Loucy (cell line): ENCODE data around the gene FER.
"Not testable (repeated sequence)": the region's sequence is repeated elsewhere in the genome, so short reads cannot be mapped to it uniquely, and the experiment has no call there.

Experiments used
- H2AFZ ChIP-seq: fragments of 200-600 bp; sonication (generic); 2 replicates; pipeline ENCODE4 v1.6.0; 2016; ENCODE audit warnings: antibody characterized with exemption, mild to moderate bottlenecking, low read length, moderate library complexity
- H3F3A ChIP-seq: fragments of 200-600 bp; 2 replicates; pipeline ENCODE4 v1.6.0; 2016; ENCODE audit warnings: antibody characterized with exemption, low read depth, mild to moderate bottlenecking
- H3K27me3 ChIP-seq: fragments of 200-600 bp; sonication (generic); 2 replicates; pipeline ENCODE4 v1.6.1; 2014; ENCODE audit warnings: low read length, mild to moderate bottlenecking; ENCODE audit not compliant: insufficient read depth, poor library complexity, severe bottlenecking
- H3K36me3 ChIP-seq: fragments of 200-600 bp; sonication (generic); 2 replicates; pipeline ENCODE4 v1.6.1; 2016; ENCODE audit warnings: low read length; ENCODE audit not compliant: insufficient read depth
- H3K4me1 ChIP-seq: fragments of 200-600 bp; sonication (generic); 2 replicates; pipeline ENCODE4 v1.5.1; 2014; ENCODE audit warnings: low read length, mild to moderate bottlenecking; ENCODE audit not compliant: insufficient read depth, poor library complexity, severe bottlenecking
- H3K4me2 ChIP-seq: fragments of 200-600 bp; sonication (generic); 2 replicates; pipeline ENCODE4 v1.6.0; 2014; ENCODE audit warnings: antibody characterized with exemption, low read length, low read depth, mild to moderate bottlenecking; ENCODE audit not compliant: poor library complexity, severe bottlenecking
- H3K4me3 ChIP-seq: fragments of 200-600 bp; sonication (generic); 2 replicates; pipeline ENCODE4 v1.5.1; 2014; ENCODE audit warnings: low read length, mild to moderate bottlenecking, mixed read lengths; ENCODE audit not compliant: poor library complexity, severe bottlenecking
- H3K79me2 ChIP-seq: fragments of 200-600 bp; sonication (generic); 2 replicates; pipeline ENCODE4 v1.6.1; 2014; ENCODE audit warnings: low read length; ENCODE audit not compliant: insufficient read depth
- H3K9ac ChIP-seq: fragments of 200-600 bp; sonication (generic); 2 replicates; pipeline ENCODE4 v1.6.0; 2014; ENCODE audit warnings: mild to moderate bottlenecking, low read depth, low read length, moderate library complexity; ENCODE audit not compliant: poor library complexity, severe bottlenecking
- H3K9me2 ChIP-seq: fragments of 200-600 bp; sonication (generic); replicated peaks from 2 replicates; pipeline ENCODE4 v1.6.1; 2016; ENCODE audit warnings: low read depth, low read length, mixed read lengths
- H3K9me3 ChIP-seq: fragments of 200-600 bp; sonication (generic); 2 replicates; pipeline ENCODE4 v1.6.1; 2014; ENCODE audit warnings: mild to moderate bottlenecking, antibody characterized with exemption, low read length, low read depth; ENCODE audit not compliant: insufficient read depth
- H4K20me1 ChIP-seq: fragments of 200-600 bp; sonication (generic); 2 replicates; pipeline ENCODE4 v1.6.0; 2014; ENCODE audit warnings: antibody characterized with exemption, low read length, mild to moderate bottlenecking; ENCODE audit not compliant: insufficient read depth, poor library complexity, severe bottlenecking
- CTCF ChIP-seq: fragments of 200-600 bp; sonication (generic); conservative IDR thresholded peaks from 2 replicates; pipeline ENCODE4 v1.5.1; 2014; ENCODE audit warnings: mild to moderate bottlenecking, antibody characterized with exemption, low read length
- EZH2phosphoT487 ChIP-seq: fragments of 200-600 bp; IDR thresholded peaks from 2 replicates; pipeline ENCODE4 v1.6.1; 2018; ENCODE audit warnings: antibody characterized with exemption, mild to moderate bottlenecking, moderate library complexity, borderline replicate concordance

Gene FER

GRCh38 chr5:108858959-108859358, 111.3 kb downstream of the FER start:
- no peaks in the 10 kb centered on the region for H3F3A ChIP-seq
- no peaks in the 10 kb centered on the region for H3K9me2 ChIP-seq
- H3K9me3 ChIP-seq, result no peaks in the 10 kb centered on the region
- H3K79me2 ChIP-seq, result no peaks in the 10 kb centered on the region
- H3K9ac ChIP-seq, result no peak overlapping the region
- no peak overlapping the region for H3K4me2 ChIP-seq
- no peak for TF ChIP-seq CTCF
- no peak for TF ChIP-seq EZH2phosphoT487
- no peak overlapping the region for H3K4me3 ChIP-seq
- no peak overlapping the region for H2AFZ ChIP-seq
- no peaks in the 10 kb centered on the region for H3K36me3 ChIP-seq
- no peaks in the 10 kb centered on the region for H3K4me1 ChIP-seq
- no peaks in the 10 kb centered on the region for H3K27me3 ChIP-seq
- H4K20me1 ChIP-seq, result no peaks in the 10 kb centered on the region

- Histone ChIP-seq H3F3A (no peaks in the 10 kb centered on the region), H3K4me3 (no peak overlapping the region), H2AFZ (no peak overlapping the region), H3K9me3 (no peaks in the 10 kb centered on the region), H3K79me2 (no peaks in the 10 kb centered on the region), H3K27me3 (no peaks in the 10 kb centered on the region), H3K9me2 (no peaks in the 10 kb centered on the region), H3K9ac (no peak overlapping the region), H3K36me3 (no peaks in the 10 kb centered on the region), H3K4me1 (no peaks in the 10 kb centered on the region), H3K4me2 (no peak overlapping the region), H4K20me1 (no peaks in the 10 kb centered on the region)
- TF ChIP-seq EZH2phosphoT487 (no peak), CTCF (no peak)
Measured at GRCh38 chr5:108862211-108862610, 114.5 kb downstream of the FER start.

- not testable (repeated sequence) for H3K79me2 ChIP-seq, H4K20me1 ChIP-seq, H3K9me2 ChIP-seq, H3K4me1 ChIP-seq, H3K9ac ChIP-seq, H3K4me3 ChIP-seq, H2AFZ ChIP-seq, H3K9me3 ChIP-seq, H3K36me3 ChIP-seq, H3F3A ChIP-seq, H3K4me2 ChIP-seq, H3K27me3 ChIP-seq
Measured at GRCh38 chr5:108866097-108866496, 118.4 kb downstream of the FER start.

- H2AFZ ChIP-seq, result no peak overlapping the region
- H3K9ac ChIP-seq, result no peak overlapping the region
- no peak overlapping the region for H3K4me3 ChIP-seq
- no peaks in the 10 kb centered on the region for H4K20me1 ChIP-seq
- no peaks in the 10 kb centered on the region for H3K9me3 ChIP-seq
- no peaks in the 10 kb centered on the region for H3K9me2 ChIP-seq
- no peaks in the 10 kb centered on the region for H3K79me2 ChIP-seq
- H3K4me2 ChIP-seq, result no peak overlapping the region
- no peaks in the 10 kb centered on the region for H3K36me3 ChIP-seq
- H3K27me3 ChIP-seq, result no peaks in the 10 kb centered on the region
- TF ChIP-seq EZH2phosphoT487, result no peak
- no peak for TF ChIP-seq CTCF
- no peaks in the 10 kb centered on the region for H3F3A ChIP-seq
- H3K4me1 ChIP-seq, result no peaks in the 10 kb centered on the region
Measured at GRCh38 chr5:108867656-108868055, 120.0 kb downstream of the FER start.
